B cell (primary cell): ENCODE data around the gene KCNH1. TPM values are rescaled to one million over a fixed set of nuclear protein-coding genes. Genes with fewer than 3 reads are reported as not detected.

Source experiments
- ATAC-seq: fragments of 200-7000 bp; cut with Tn5 transposase; one replicate; pipeline ENCODE4 v1.10.0; 2021; ENCODE audit warnings: low read depth, mild to moderate bottlenecking, moderate number of reproducible peaks, moderate library complexity
- CTCF ChIA-PET: fragments of 350-600 bp; sonication (Branson Sonifier 250); formaldehyde crosslinking; loops from one replicate; lab custom pipeline; 2021; ENCODE audit warnings: antibody characterized with exemption, inconsistent platforms; lab: Charles Lee
- POLR2A ChIA-PET: fragments of 350-600 bp; sonication (Branson Sonifier 250); formaldehyde crosslinking; loops from one replicate; lab custom pipeline; 2021; ENCODE audit warnings: antibody characterized with exemption; lab: Charles Lee
- DNase-seq: peaks from one replicate; pipeline ENCODE4 v3.0.0; 2013
- H2AFZ ChIP-seq: 2 replicates; pipeline ENCODE4 v1.6.1; 2012; ENCODE audit warnings: mild to moderate bottlenecking, low read depth, low read length; ENCODE audit not compliant: insufficient read depth, poor library complexity, severe bottlenecking
- H3K27ac ChIP-seq, 2 donors: 1 replicate in 1 of 2; 2 replicates in 1 of 2; pipeline ENCODE4 v1.5.1; 2012 to 2013; ENCODE audit warnings: low read length in 2 of 2, mild to moderate bottlenecking in 2 of 2, moderate library complexity in 1 of 2
- H3K27me3 ChIP-seq, 4 experiments: fragments of 200-600 bp in 1 of 4; sonication (generic) in 1 of 4; replicated peaks in 1 of 4; 1 replicate in 2 of 4; 2 replicates in 2 of 4; pipeline versions ENCODE4 v1.6.1 to v1.7.0; 2013 to 2016; ENCODE audit warnings: low read length in 3 of 4, mild to moderate bottlenecking in 2 of 4, mixed read lengths in 1 of 4, moderate library complexity in 1 of 4; ENCODE audit not compliant: insufficient read depth in 4 of 4, control insufficient read depth in 3 of 4; ENCODE audit errors: control extremely low read depth in 1 of 4
- H3K36me3 ChIP-seq, 2 experiments: replicated peaks in 1 of 2; 1 replicate in 1 of 2; 2 replicates in 1 of 2; pipeline versions ENCODE4 v1.6.1 to v1.7.1; 2013; ENCODE audit warnings: low read length in 1 of 2; ENCODE audit not compliant: insufficient read depth in 2 of 2, control insufficient read depth in 1 of 2; ENCODE audit errors: control extremely low read depth in 1 of 2, extremely low read depth in 1 of 2
- H3K4me1 ChIP-seq, 2 donors: fragments of 200-600 bp in 1 of 2; sonication (generic) in 1 of 2; 1 replicate in 1 of 2; 2 replicates in 1 of 2; pipeline versions ENCODE4 v1.5.1 to v1.6.1; 2013 to 2017; ENCODE audit warnings: low read length in 2 of 2; ENCODE audit not compliant: control insufficient read depth in 2 of 2, insufficient read depth in 2 of 2
- H3K4me2 ChIP-seq: replicated peaks from 2 replicates; pipeline ENCODE3; 2012; ENCODE audit warnings: mild to moderate bottlenecking, low read depth, low read length; ENCODE audit not compliant: poor library complexity, severe bottlenecking
- H3K4me3 ChIP-seq, 5 experiments: fragments of 200-600 bp in 1 of 5; sonication (generic) in 1 of 5; 1 replicate in 3 of 5; 2 replicates in 2 of 5; pipeline versions ENCODE4 v1.5.1 to v1.7.0; 2011 to 2016; ENCODE audit warnings: low read length in 4 of 5, mild to moderate bottlenecking in 4 of 5, low read depth in 2 of 5, control low read depth in 1 of 5, moderate library complexity in 1 of 5; ENCODE audit not compliant: insufficient read depth in 1 of 5; ENCODE audit errors: control extremely low read depth in 1 of 5, extremely low read depth in 1 of 5
- H3K79me2 ChIP-seq: fragments of 200-600 bp; sonication (generic); one replicate; pipeline ENCODE4 v1.6.0; 2016; ENCODE audit warnings: low read length; ENCODE audit not compliant: control insufficient read depth, insufficient read depth
- H3K9ac ChIP-seq: fragments of 200-600 bp; sonication (generic); 2 replicates; pipeline ENCODE4 v1.6.1; 2017; ENCODE audit warnings: mild to moderate bottlenecking, low read length, moderate library complexity
- H3K9me3 ChIP-seq, 3 donors: one replicate each; pipeline versions ENCODE4 v1.6.1 to v1.7.1; 2013; ENCODE audit warnings: low read length in 2 of 3; ENCODE audit not compliant: control insufficient read depth in 2 of 3, insufficient read depth in 1 of 3; ENCODE audit errors: control extremely low read depth in 1 of 3
- H4K20me1 ChIP-seq: 2 replicates; pipeline ENCODE4 v1.6.0; 2012; ENCODE audit warnings: mild to moderate bottlenecking, low read length; ENCODE audit not compliant: insufficient read depth, control insufficient read depth, poor library complexity, severe bottlenecking
- H3K27ac Mint-ChIP-seq: one replicate; pipeline ENCODE4 v1.8.0; 2021; ENCODE audit warnings: mixed read lengths
- H3K27me3 Mint-ChIP-seq: one replicate; pipeline ENCODE4 v1.8.0; 2021; ENCODE audit warnings: mixed read lengths
- H3K4me1 Mint-ChIP-seq: one replicate; pipeline ENCODE4 v1.8.0; 2021; ENCODE audit warnings: mixed read lengths
- H3K4me3 Mint-ChIP-seq: one replicate; pipeline ENCODE4 v1.8.0; 2021; ENCODE audit warnings: mixed read lengths
- H3K9me3 Mint-ChIP-seq: one replicate; pipeline ENCODE4 v1.8.0; 2022; ENCODE audit warnings: mixed read lengths; ENCODE audit not compliant: insufficient read depth
- CTCF ChIP-seq: fragments of 200-600 bp; IDR thresholded peaks from one replicate; pipeline ENCODE4 v1.8.0; 2022; ENCODE audit warnings: antibody characterized with exemption, mild to moderate bottlenecking
- EZH2 ChIP-seq: IDR thresholded peaks from 2 replicates; pipeline ENCODE4 v1.6.1; 2012; ENCODE audit warnings: borderline replicate concordance, low read depth, mild to moderate bottlenecking, moderate library complexity, low read length; ENCODE audit not compliant: insufficient read depth, poor library complexity, severe bottlenecking
- WGBS: methylation state at CpG from one replicate; pipeline ENCODE4 v1.1.5; 2013; ENCODE audit warnings: missing lambda C conversion rate; ENCODE audit not compliant: insufficient coverage; 5-methylcytosine and 5-hydroxymethylcytosine counted together
- intact Hi-C: fragments of 100-400 bp; cut with micrococcal nuclease; formaldehyde crosslinking; loops from one replicate; pipeline ENCODE4 v1.10.0; 2022
- polyA plus RNA-seq: library from polyadenylated mRNA; depleted of rRNA; stranded (reverse); fragments of >200 nt; gene quantifications from 2 replicates; pipeline ENCODE4 v1.2.3, GENCODE V29; 2012
- total RNA-seq, 2 donors: library from RNA; stranded (reverse); fragments of 120-200 nt in 1 of 2; gene quantifications; 1 replicate in 1 of 2; 2 replicates in 1 of 2; pipeline versions ENCODE4 v1.2.3 to v1.2.4, GENCODE V29; 2013 to 2022

KCNH1 gene
- total and polyA plus RNA-seq, 2 donors (not counting 1 experiment from before 2014, with no cell fraction given) = not detected

- no peaks in the 10 kb centered on the region for H3K36me3 ChIP-seq
- H3K4me1 ChIP-seq = no peaks in the 10 kb centered on the region
- no peak overlapping the region for H3K4me2 ChIP-seq
- H3K27ac ChIP-seq = no peak overlapping the region
- 86% methylated on average over 2 of the region's 3 CpGs for WGBS
- Mint-ChIP-seq H3K4me3 (no peak overlapping the region), H3K9me3 (no peaks in the 10 kb centered on the region), H3K27me3 (no peaks in the 10 kb centered on the region), H3K27ac (no peak overlapping the region), H3K4me1 (no peaks in the 10 kb centered on the region)
- ATAC-seq = no peak
- H3K27me3 ChIP-seq = no peaks in the 10 kb centered on the region
- H3K9me3 ChIP-seq = no peaks in the 10 kb centered on the region
- no peak overlapping the region for H3K4me3 ChIP-seq
- no peak for DNase-seq
- TF ChIP-seq CTCF (no peak), EZH2 (no peak)
- intact Hi-C loops = no loop called here
- CTCF ChIA-PET = interaction anchor here (1.0 kb wide), 1 partner anchor 9 kb away, joined by 3 read pairs; no protein-coding TSS in a partner anchor
- H3K9ac ChIP-seq = no peak overlapping the region
- H4K20me1 ChIP-seq = no peaks in the 10 kb centered on the region
- POLR2A ChIA-PET = no interaction called here
- no peaks in the 10 kb centered on the region for H3K79me2 ChIP-seq
- H2AFZ ChIP-seq = no peak overlapping the region
Measured at GRCh38 chr1:210631399-210631798, 502.5 kb downstream of the KCNH1 start.

GRCh38 chr1:210629276-210629675 lies 504.7 kb downstream of the KCNH1 start:
- no peaks in the 10 kb centered on the region for H3K9me3 ChIP-seq
- Mint-ChIP-seq H3K27me3 (no peaks in the 10 kb centered on the region), H3K9me3 (no peaks in the 10 kb centered on the region), H3K27ac (no peak overlapping the region), H3K4me3 (no peak overlapping the region), H3K4me1 (no peaks in the 10 kb centered on the region)
- H3K9ac ChIP-seq = no peak overlapping the region
- H3K27ac ChIP-seq = no peak overlapping the region
- no peak overlapping the region for H3K4me2 ChIP-seq
- 86% methylated on average over 1 of the region's 2 CpGs for WGBS
- POLR2A ChIA-PET = no interaction called here
- H3K4me3 ChIP-seq = no peak overlapping the region
- DNase-seq (no peak), ATAC-seq (no peak)
- CTCF ChIA-PET = no interaction called here
- intact Hi-C loops = no loop called here
- H3K4me1 ChIP-seq = no peaks in the 10 kb centered on the region
- H2AFZ ChIP-seq = no peak overlapping the region
- no peaks in the 10 kb centered on the region for H3K36me3 ChIP-seq
- TF ChIP-seq CTCF (no peak), EZH2 (no peak)
- H4K20me1 ChIP-seq = no peaks in the 10 kb centered on the region
- H3K79me2 ChIP-seq = no peaks in the 10 kb centered on the region
- no peaks in the 10 kb centered on the region for H3K27me3 ChIP-seq
